ENCODE measurements around the gene KSR1.

- no peak for TF ChIP-seq CTCF (IDR thresholded peaks at IDR 0.05; ENCODE audit: control extremely low read depth in 1 of 3, insufficient read depth in 1 of 3, low read depth in 1 of 3, low read length in 3 of 3)
- TF ChIP-seq USF2 (IDR thresholded peaks at IDR 0.05; ENCODE audit: low read length) = no peak
- TF ChIP-seq SUZ12 (IDR thresholded peaks at IDR 0.05; ENCODE audit: low read length) = no peak
- no peak for TF ChIP-seq SP2 (IDR thresholded peaks at IDR 0.05; ENCODE audit: low read length)
- TF ChIP-seq CTBP2 (IDR thresholded peaks at IDR 0.05; ENCODE audit: borderline replicate concordance, insufficient read depth, insufficient read length, low read length) = no peak
These were observed 83.6 kb downstream of the KSR1 start for GRCh38 chr17:27539794-27540317.

Measured in H1 (cell line).